HFFc6 (cell line): ENCODE measurements around the gene DSE. TPM values are rescaled to one million over a fixed set of nuclear protein-coding genes. Genes with fewer than 3 reads are reported as not detected.

Experiments used
- DNase-seq: peaks from one replicate; pipeline ENCODE4 v3.0.0-alpha.2; 2018
- H3K27ac Mint-ChIP-seq: 2 replicates; pipeline ENCODE4 v1.8.0; 2020; ENCODE audit warnings: mild to moderate bottlenecking, mixed read lengths
- H3K27me3 Mint-ChIP-seq: 2 replicates; pipeline ENCODE4 v1.8.0; 2021; ENCODE audit warnings: mild to moderate bottlenecking, moderate library complexity, mixed read lengths; ENCODE audit not compliant: insufficient read depth
- H3K36me3 Mint-ChIP-seq: 2 replicates; pipeline ENCODE4 v1.8.0; 2021; ENCODE audit warnings: low read depth, mixed read lengths
- H3K4me1 Mint-ChIP-seq: 2 replicates; pipeline ENCODE4 v1.8.0; 2020; ENCODE audit warnings: low read depth, mixed read lengths
- H3K4me3 Mint-ChIP-seq: 2 replicates; pipeline ENCODE4 v1.8.0; 2020; ENCODE audit warnings: mild to moderate bottlenecking, moderate library complexity, mixed read lengths
- H3K9me3 Mint-ChIP-seq: 2 replicates; pipeline ENCODE4 v1.8.0; 2020; ENCODE audit warnings: mild to moderate bottlenecking, mixed read lengths
- total RNA-seq, 6 experiments: library from RNA; stranded (reverse); fragmentation: NEBNext Ultra II Directional; extraction: Animal tissue kit (Norgen Biotek cat#: 25700); gene quantifications; 2 replicates in 1 of 6; 3 replicates in 5 of 6; pipeline ENCODE4 v1.2.3, GENCODE V29; 2021
- TF ChIP-seq, protein P1 (sequence below): fragments of 200-600 bp; sonication (generic); IDR thresholded peaks from 2 replicates; pipeline ENCODE4 v1.5.0; 2021; ENCODE audit warnings: antibody characterized with exemption, mild to moderate bottlenecking

DSE gene
- total RNA-seq, 6 experiments from 2014 or later = 86.7 to 110 (median 94.9) TPM

DNA sequence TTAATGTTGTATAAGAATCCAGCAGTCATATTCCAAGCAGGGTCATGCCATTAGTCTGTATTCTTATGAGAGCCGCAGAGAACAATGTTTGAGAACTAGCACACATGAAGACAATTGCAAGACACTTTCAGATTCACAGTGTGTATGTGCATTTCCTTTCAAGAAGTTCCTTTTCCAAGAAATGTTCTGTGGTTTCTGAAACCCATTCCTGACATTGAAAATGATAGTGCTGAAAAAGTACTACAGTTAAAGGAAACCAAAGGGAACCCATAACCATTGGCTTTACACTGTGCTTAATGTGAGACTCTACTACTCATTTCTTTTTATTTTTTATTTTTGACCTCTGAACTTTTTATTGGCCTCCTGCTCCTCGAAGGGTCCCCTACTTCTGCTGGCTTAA lies 86.2 kb downstream of the DSE start:
- DNase-seq = no peak
- Mint-ChIP-seq H3K9me3 (no peaks in the 10 kb centered on the region), H3K4me3 (no peak overlapping the region), H3K27ac (no peak overlapping the region), H3K36me3 (no peaks in the 10 kb centered on the region), H3K4me1 (peaks cover 9% of the 10 kb centered on the region), H3K27me3 (no peaks in the 10 kb centered on the region; the same call in 1 of the 2 replicates)
- TF ChIP-seq, protein P1, sequence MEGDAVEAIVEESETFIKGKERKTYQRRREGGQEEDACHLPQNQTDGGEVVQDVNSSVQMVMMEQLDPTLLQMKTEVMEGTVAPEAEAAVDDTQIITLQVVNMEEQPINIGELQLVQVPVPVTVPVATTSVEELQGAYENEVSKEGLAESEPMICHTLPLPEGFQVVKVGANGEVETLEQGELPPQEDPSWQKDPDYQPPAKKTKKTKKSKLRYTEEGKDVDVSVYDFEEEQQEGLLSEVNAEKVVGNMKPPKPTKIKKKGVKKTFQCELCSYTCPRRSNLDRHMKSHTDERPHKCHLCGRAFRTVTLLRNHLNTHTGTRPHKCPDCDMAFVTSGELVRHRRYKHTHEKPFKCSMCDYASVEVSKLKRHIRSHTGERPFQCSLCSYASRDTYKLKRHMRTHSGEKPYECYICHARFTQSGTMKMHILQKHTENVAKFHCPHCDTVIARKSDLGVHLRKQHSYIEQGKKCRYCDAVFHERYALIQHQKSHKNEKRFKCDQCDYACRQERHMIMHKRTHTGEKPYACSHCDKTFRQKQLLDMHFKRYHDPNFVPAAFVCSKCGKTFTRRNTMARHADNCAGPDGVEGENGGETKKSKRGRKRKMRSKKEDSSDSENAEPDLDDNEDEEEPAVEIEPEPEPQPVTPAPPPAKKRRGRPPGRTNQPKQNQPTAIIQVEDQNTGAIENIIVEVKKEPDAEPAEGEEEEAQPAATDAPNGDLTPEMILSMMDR = no peak

DNA sequence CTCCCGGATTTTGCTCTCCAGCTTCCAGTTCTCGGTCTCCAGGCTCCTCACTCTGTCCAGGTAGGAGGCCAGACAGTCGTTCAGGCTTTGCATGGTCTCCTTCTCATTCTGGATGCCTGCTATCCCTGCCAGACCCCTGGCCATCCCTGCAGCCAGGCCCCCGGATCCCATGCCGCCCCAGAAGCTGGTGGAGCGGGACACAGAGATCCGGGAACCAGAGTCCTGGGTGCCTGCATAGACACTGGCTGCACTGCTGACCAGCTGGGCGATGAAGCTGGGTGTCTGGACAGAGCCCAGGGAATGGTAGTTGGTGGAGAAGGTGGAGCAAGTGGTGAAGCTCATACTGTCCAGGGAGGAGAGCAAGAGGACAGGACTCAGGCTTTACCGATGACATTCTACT lies 87.5 kb downstream of the DSE start:
- H3K27me3 Mint-ChIP-seq = no peaks in the 10 kb centered on the region; the same call in 1 of the 2 replicates
- DNase-seq = no peak
- no peaks in the 10 kb centered on the region for H3K9me3 Mint-ChIP-seq
- no peak overlapping the region for H3K27ac Mint-ChIP-seq
- peaks cover 15% of the 10 kb centered on the region for H3K4me1 Mint-ChIP-seq
- no peak overlapping the region for H3K4me3 Mint-ChIP-seq
- no peaks in the 10 kb centered on the region for H3K36me3 Mint-ChIP-seq
- TF ChIP-seq, protein P1 = no peak

DNA sequence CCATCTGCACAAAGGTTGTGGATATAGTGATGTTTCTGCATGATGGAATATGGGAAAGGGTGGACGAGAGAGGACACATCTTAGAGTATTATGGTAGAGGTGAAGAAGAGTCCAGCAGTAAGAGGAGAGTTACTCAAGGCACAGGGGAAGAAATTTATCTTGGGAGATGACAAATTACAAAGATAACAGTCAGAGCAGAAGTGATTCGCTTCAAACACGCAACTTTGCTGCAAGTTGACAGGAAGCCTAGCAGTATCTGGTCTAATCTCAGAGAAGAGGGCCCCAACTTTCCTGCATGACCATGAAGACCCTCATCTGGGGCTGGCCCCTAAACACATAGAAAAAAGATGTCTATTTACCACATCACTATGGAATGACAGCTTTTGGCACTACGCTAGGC lies 89.2 kb downstream of the DSE start:
- Mint-ChIP-seq H3K27me3 (peaks cover 4% of the 10 kb centered on the region; the same call in 1 of the 2 replicates), H3K27ac (no peak overlapping the region)

DNA sequence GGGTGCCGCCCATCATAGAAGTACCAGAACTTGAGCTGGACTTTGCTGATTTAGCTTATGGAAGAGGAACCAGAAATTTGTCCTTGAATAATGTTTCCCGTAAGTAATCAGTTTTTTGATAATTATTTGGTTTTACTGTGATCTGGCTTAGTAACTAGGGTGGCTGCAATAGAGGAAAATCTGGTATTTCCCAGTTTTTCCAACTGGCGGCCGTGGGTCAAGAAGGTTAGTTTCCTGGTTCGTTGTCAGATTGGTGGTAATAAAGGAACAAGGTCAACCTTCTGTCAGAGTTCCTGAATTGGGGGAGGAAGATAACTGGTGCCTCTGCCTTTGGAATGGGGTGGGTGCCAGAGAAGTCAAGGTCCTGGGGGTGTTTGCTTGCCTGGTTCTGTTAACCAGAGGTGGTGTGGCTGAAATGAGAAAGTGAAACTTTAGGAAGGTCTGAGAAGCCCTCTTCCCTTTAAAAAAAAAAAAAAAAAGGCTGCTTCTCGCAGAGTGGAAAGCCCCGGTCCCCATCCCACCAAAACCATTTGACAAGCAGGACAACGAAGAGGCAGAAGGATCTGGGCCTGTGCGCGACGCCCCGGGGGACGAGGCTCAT lies 90.7 kb downstream of the DSE start, which contains the start of gene CALHM6:
Gene CALHM6, plus strand, starts transcription at position 45 of the 601 bp plus-strand sequence. Its CDS starts 555 bp downstream, at position 600.
- TF ChIP-seq, protein P1 = no peak
- no peaks in the 10 kb centered on the region for H3K9me3 Mint-ChIP-seq

More for the DNA sequence above, 89.2 kb downstream of the DSE start:
- no peaks in the 10 kb centered on the region for H3K36me3 Mint-ChIP-seq
- H3K4me3 Mint-ChIP-seq = no peak overlapping the region
- TF ChIP-seq, protein P1 = no peak
- no peak for DNase-seq
- no peaks in the 10 kb centered on the region for H3K9me3 Mint-ChIP-seq
- H3K4me1 Mint-ChIP-seq = peaks cover 15% of the 10 kb centered on the region

DNA sequence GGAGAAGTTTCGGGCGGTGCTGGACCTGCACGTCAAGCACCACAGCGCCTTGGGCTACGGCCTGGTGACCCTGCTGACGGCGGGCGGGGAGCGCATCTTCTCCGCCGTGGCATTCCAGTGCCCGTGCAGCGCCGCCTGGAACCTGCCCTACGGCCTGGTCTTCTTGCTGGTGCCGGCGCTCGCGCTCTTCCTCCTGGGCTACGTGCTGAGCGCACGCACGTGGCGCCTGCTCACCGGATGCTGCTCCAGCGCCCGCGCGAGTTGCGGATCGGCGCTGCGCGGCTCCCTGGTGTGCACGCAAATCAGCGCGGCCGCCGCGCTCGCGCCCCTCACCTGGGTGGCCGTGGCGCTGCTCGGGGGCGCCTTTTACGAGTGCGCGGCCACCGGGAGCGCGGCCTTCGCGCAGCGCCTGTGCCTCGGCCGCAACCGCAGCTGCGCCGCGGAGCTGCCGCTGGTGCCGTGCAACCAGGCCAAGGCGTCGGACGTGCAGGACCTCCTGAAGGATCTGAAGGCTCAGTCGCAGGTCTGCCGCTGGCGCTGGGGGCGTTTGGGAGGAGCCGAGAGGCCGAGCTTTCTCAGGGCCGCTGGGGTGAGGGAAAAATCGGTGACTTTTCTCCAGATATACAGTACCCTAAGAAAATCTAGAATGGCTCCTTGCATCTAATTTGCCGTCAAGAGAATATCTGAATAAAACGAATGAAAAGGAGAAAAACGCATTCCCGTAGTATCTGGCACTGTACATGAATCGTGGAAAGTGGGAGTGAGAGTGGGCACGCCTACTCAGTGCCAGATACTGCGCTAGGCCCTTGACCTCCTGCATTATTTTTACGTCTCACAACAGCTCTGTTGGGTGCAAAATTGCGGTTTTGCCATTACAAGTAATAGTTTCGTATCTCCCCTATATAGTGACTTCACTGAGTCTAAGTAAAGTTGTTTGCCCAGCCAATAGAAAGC lies 91.5 kb downstream of the DSE start:
- Mint-ChIP-seq H3K4me3 (peak overlapping the region; percentile 70), H3K4me1 (peaks cover 15% of the 10 kb centered on the region), H3K9me3 (no peaks in the 10 kb centered on the region), H3K27ac (no peak overlapping the region), H3K27me3 (peaks cover 5% of the 10 kb centered on the region; the same call in 1 of the 2 replicates), H3K36me3 (no peaks in the 10 kb centered on the region)
- DNase-seq = no peak
- TF ChIP-seq, protein P1 = no peak; the same call in 1 of the 2 replicates

More for the DNA sequence above, 90.7 kb downstream of the DSE start, which contains the start of gene CALHM6:
- no peak for DNase-seq
- H3K4me1 Mint-ChIP-seq = peaks cover 15% of the 10 kb centered on the region
- H3K27me3 Mint-ChIP-seq = peaks cover 5% of the 10 kb centered on the region; the same call in 1 of the 2 replicates
- H3K4me3 Mint-ChIP-seq = peak within 1 kb of the TSS; percentile 70
- H3K27ac Mint-ChIP-seq = no peak within 1 kb of the TSS
- no peaks in the 10 kb centered on the region for H3K36me3 Mint-ChIP-seq
